ENCODE data around the gene UBXN11.
"Not testable (repeated sequence)": the region's sequence is repeated elsewhere in the genome, so short reads cannot be mapped to it uniquely, and the experiment has no call there.

DNA sequence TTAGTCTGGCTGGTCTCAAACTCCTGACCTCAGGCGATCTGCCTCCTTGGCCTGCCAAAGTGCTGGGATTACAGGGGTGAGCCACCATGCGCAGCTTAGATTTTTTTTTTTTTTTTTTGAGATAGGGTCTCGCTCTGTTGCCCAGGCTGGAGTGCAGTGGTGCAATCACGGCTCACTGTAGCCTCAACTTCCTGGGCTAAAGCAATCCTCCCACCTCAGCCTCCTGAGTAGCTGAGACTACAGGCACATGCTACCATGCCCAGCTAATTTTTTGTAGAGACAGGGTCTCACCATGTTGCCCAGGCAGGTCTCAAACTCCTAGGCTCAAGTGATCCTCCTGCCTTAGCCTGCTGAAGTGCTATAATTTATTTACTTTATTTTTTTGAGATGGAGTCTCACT lies 22.9 kb upstream of the UBXN11 start:
- TF ChIP-seq CTCF (IDR thresholded peaks at IDR 0.05; ENCODE audit: insufficient read depth, low read depth, low read length); EZH2 (IDR thresholded peaks at IDR 0.05; ENCODE audit: insufficient read depth, low read length): not testable (repeated sequence)

All from astrocyte (in vitro differentiated cells and primary cell).